ENCODE measurements around the gene MAEL.

Gene MAEL

DNA sequence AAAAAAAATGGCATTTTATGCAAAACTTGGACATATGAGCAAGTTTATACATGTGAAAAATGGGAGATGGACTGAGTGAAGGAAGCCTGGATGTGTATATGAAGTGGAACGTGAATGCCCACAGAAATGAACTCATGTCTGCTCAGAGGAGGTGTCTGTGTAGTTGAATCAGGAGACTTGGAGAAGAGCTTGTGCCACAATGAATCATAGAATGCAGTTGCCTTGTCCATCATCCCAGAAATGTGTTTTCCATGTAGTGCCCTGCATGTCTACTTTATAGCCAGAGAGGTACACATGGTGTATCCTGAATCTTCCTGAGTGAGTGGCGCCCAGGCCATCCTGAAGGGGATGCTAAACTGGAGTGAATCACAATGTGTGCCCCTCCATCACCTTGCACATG is 11.1 kb upstream of the MAEL start:
- TF ChIP-seq, protein P1, sequence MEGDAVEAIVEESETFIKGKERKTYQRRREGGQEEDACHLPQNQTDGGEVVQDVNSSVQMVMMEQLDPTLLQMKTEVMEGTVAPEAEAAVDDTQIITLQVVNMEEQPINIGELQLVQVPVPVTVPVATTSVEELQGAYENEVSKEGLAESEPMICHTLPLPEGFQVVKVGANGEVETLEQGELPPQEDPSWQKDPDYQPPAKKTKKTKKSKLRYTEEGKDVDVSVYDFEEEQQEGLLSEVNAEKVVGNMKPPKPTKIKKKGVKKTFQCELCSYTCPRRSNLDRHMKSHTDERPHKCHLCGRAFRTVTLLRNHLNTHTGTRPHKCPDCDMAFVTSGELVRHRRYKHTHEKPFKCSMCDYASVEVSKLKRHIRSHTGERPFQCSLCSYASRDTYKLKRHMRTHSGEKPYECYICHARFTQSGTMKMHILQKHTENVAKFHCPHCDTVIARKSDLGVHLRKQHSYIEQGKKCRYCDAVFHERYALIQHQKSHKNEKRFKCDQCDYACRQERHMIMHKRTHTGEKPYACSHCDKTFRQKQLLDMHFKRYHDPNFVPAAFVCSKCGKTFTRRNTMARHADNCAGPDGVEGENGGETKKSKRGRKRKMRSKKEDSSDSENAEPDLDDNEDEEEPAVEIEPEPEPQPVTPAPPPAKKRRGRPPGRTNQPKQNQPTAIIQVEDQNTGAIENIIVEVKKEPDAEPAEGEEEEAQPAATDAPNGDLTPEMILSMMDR (IDR thresholded peaks at IDR 0.05; ENCODE audit: low read depth, low read length), result no peak
- DNase-seq (ENCODE audit: low read depth, low spot score), result no peak
- H3K4me3 ChIP-seq (ENCODE audit: low read depth, low read length), result no peak overlapping the region
- in situ Hi-C loops (cut with HindIII; ENCODE audit: low sequenced_read_pairs), result no loop called here

DNA sequence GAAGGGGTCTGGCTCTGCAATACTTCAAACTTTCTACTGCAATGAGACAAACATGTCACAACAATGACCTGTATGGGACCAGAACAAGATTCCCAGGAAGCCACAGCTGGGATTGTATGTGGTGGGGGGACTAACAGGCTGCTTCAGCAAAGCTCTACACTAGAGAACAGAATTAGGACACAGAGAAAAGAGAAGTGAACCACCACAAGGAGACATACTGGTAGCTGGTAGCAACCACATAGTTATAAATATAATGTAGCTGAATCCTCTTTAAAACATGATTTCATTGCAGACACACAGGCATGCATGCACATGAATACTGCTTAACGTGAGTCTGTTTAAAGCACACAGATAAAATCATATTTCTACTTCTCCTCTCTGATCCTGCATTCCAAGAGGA is 10.3 kb upstream of the MAEL start:
- in situ Hi-C loops (cut with HindIII; ENCODE audit: low sequenced_read_pairs), result no loop called here
- H3K4me3 ChIP-seq (ENCODE audit: low read depth, low read length), result no peak overlapping the region
- TF ChIP-seq, protein P1 (IDR thresholded peaks at IDR 0.05; ENCODE audit: low read depth, low read length), result no peak
- no peak for DNase-seq (ENCODE audit: low read depth, low spot score)

DNA sequence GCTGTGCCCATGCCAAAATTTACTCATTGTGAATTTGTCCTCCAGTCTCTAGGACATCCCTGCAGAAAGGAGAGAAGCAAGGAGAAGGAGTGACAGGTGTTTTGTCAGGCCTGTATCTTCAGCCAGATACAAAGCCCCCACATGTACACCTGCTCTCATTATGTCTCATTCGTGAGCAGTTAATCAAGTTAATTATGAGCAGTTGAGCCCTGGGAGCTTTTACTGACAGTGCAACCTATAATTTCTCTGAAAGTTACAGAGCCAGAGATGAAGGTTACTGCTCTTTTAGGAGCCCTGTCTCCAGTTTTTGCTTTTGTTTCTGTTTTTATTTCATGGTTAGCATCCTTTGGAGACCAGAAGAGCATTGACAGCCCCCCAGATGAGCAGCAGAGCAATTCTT is 8.7 kb upstream of the MAEL start:
- H3K4me3 ChIP-seq (ENCODE audit: low read depth, low read length), result no peak overlapping the region
- DNase-seq (ENCODE audit: low read depth, low spot score), result no peak
- in situ Hi-C loops (cut with HindIII; ENCODE audit: low sequenced_read_pairs), result no loop called here
- TF ChIP-seq, protein P1 (IDR thresholded peaks at IDR 0.05; ENCODE audit: low read depth, low read length), result no peak

GRCh38 chr1:166980818-166981217 is 8.3 kb upstream of the MAEL start:
- no peak for DNase-seq (ENCODE audit: low read depth, low spot score)
- H3K4me3 ChIP-seq (ENCODE audit: low read depth, low read length), result no peak overlapping the region
- in situ Hi-C loops (cut with HindIII; ENCODE audit: low sequenced_read_pairs), result no loop called here
- TF ChIP-seq, protein P1 (IDR thresholded peaks at IDR 0.05; ENCODE audit: low read depth, low read length), result no peak

GRCh38 chr1:166981589-166981988 is 7.5 kb upstream of the MAEL start:
- in situ Hi-C loops (cut with HindIII; ENCODE audit: low sequenced_read_pairs), result no loop called here
- H3K4me3 ChIP-seq (ENCODE audit: low read depth, low read length), result no peak overlapping the region
- TF ChIP-seq, protein P1 (IDR thresholded peaks at IDR 0.05; ENCODE audit: low read depth, low read length), result no peak
- no peak for DNase-seq (ENCODE audit: low read depth, low spot score)

DNA sequence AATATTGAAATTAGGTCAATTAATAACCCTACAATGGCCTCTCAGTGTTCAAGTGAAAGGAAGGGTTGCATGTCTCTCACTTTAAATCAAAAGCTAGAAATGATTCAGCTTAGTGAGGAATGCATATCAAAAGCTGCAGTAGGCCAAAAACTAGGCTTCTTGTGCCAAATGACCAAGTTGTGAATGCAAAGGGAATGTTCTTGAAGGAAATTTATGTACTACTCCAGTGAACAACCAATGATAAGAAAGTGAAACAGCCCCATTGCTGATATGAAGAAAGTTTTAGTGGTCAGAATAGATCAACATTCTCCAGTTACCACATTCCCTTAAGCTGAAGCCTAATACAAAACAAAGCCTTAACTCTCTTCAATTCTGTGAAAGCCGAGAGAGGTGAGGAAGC is 10.0 kb downstream of the MAEL start:
- in situ Hi-C loops (cut with HindIII; ENCODE audit: low sequenced_read_pairs), result no loop called here
- TF ChIP-seq, protein P1 (IDR thresholded peaks at IDR 0.05; ENCODE audit: low read depth, low read length), result no peak
- peak; percentile 79 for DNase-seq (ENCODE audit: low read depth, low spot score)
- no peak overlapping the region for H3K4me3 ChIP-seq (ENCODE audit: low read depth, low read length)

DNA sequence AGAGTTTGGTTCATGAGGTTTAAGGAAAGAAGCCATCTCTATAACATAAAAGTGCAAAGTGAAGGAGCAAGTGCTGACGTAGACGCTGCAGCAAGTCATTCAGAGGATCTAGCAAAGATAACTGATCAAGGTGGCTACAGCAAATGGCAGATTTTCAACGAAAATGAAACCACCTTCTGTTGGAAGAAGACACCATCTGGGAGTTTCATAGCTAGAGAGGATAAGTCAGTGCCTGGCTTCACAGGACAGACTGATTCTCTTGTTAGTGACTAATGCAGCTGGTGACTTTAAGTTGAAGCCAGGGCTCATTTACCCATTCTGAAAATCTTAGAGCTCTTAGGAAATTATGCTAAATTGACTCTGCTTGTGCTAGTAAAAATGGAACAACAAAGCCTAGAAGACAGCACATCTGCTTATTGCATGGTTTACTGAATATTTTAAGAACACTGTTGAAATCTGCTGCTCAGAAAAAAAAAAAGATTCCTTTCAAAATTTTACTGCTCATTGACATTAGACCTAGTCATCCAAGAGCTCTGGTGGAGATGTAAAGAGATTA is 10.5 kb downstream of the MAEL start:
- TF ChIP-seq, protein P1 (IDR thresholded peaks at IDR 0.05; ENCODE audit: low read depth, low read length), result no peak
- in situ Hi-C loops (cut with HindIII; ENCODE audit: low sequenced_read_pairs), result no loop called here
- H3K4me3 ChIP-seq (ENCODE audit: low read depth, low read length), result no peak overlapping the region
- DNase-seq (ENCODE audit: low read depth, low spot score), result peak; percentile 25
